Tibial artery (tissue), 4 donors: ENCODE data around the gene SLCO2A1.

ENCODE experiments used
- DNase-seq, 2 donors: peaks; one replicate each; pipeline ENCODE4 v3.0.0-alpha.2; 2019
- H3K27ac ChIP-seq, 2 donors: fragments of 200-600 bp; sonication (generic) in 1 of 2; 1 replicate in 1 of 2; 2 replicates in 1 of 2; pipeline ENCODE4 v1.5.1; 2018 to 2019; ENCODE audit warnings: mild to moderate bottlenecking in 1 of 2
- H3K27me3 ChIP-seq, 2 donors: fragments of 200-600 bp; sonication (generic) in 1 of 2; one replicate each; pipeline versions ENCODE4 v1.5.1 to v1.6.0; 2016 to 2019
- H3K36me3 ChIP-seq, 3 donors: fragments of 200-600 bp; sonication (generic) in 2 of 3; one replicate each; pipeline ENCODE4 v1.5.1; 2016 to 2019; ENCODE audit warnings: mild to moderate bottlenecking in 2 of 3
- H3K4me1 ChIP-seq, 4 donors: fragments of 200-600 bp; sonication (generic) in 2 of 4; 1 replicate in 3 of 4; 2 replicates in 1 of 4; pipeline ENCODE4 v1.5.1; 2016 to 2019
- H3K4me3 ChIP-seq, 2 donors: fragments of 200-600 bp; sonication (generic) in 1 of 2; 1 replicate in 1 of 2; 2 replicates in 1 of 2; pipeline ENCODE4 v1.5.1; 2018 to 2019; ENCODE audit warnings: mild to moderate bottlenecking in 2 of 2
- H3K9me3 ChIP-seq, 3 donors: fragments of 200-600 bp; sonication (generic) in 1 of 3; one replicate each; pipeline ENCODE4 v1.5.1; 2016 to 2019
- intact Hi-C: fragments of 100-400 bp; cut with DNase I; formaldehyde crosslinking; loops from one replicate; pipeline ENCODE4 v1.15.0; 2023; ENCODE audit warnings: low total_unique reads
- TF ChIP-seq, protein P1 (sequence below), 2 experiments: fragments of 200-600 bp in 1 of 2; fragments of 450-650 bp in 1 of 2; IDR thresholded peaks; one replicate each; pipeline ENCODE4 v1.5.1; 2017 to 2019; ENCODE audit warnings: antibody characterized with exemption in 2 of 2, mild to moderate bottlenecking in 1 of 2, moderate library complexity in 1 of 2

The SLCO2A1 gene

DNA sequence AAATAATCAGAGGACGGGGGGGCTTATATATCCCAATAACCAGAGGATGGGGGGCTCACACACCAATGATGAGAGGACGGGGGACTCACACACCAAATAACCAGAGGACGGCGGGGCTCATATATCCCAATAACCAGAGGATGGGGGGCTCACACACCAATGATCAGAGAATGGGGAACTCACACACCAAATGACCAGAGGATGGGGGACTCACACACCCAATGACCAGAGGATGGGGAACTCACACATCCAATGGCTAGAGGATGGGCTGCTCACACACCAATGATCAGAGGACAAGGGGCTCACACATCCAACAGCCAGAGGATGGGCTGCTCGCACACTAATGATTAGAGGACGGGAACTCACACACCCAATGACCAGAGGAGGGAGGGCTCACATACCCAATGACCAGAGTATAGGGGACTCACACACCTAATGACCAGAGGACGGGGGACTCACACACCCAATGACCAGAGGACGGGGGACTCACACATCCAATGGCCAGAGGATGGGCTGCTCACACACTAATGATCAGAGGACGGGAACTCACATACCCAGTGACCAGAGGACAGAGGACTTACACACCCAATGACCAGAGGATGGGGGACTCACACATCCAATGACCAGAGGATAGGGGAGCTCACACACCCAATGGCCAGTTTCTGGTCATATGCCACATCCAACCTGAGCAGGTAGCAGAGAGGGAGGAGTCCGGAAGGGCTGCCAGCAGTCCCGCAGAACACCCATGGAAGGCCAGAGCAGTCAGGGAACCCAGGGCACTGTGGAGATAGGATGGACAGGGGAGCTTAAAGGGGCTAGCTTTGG is 144.6 kb downstream of the SLCO2A1 start:
- intact Hi-C loops = no loop called here
- TF ChIP-seq, protein P1, sequence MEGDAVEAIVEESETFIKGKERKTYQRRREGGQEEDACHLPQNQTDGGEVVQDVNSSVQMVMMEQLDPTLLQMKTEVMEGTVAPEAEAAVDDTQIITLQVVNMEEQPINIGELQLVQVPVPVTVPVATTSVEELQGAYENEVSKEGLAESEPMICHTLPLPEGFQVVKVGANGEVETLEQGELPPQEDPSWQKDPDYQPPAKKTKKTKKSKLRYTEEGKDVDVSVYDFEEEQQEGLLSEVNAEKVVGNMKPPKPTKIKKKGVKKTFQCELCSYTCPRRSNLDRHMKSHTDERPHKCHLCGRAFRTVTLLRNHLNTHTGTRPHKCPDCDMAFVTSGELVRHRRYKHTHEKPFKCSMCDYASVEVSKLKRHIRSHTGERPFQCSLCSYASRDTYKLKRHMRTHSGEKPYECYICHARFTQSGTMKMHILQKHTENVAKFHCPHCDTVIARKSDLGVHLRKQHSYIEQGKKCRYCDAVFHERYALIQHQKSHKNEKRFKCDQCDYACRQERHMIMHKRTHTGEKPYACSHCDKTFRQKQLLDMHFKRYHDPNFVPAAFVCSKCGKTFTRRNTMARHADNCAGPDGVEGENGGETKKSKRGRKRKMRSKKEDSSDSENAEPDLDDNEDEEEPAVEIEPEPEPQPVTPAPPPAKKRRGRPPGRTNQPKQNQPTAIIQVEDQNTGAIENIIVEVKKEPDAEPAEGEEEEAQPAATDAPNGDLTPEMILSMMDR (IDR thresholded peaks at IDR 0.05) = no peak

DNA sequence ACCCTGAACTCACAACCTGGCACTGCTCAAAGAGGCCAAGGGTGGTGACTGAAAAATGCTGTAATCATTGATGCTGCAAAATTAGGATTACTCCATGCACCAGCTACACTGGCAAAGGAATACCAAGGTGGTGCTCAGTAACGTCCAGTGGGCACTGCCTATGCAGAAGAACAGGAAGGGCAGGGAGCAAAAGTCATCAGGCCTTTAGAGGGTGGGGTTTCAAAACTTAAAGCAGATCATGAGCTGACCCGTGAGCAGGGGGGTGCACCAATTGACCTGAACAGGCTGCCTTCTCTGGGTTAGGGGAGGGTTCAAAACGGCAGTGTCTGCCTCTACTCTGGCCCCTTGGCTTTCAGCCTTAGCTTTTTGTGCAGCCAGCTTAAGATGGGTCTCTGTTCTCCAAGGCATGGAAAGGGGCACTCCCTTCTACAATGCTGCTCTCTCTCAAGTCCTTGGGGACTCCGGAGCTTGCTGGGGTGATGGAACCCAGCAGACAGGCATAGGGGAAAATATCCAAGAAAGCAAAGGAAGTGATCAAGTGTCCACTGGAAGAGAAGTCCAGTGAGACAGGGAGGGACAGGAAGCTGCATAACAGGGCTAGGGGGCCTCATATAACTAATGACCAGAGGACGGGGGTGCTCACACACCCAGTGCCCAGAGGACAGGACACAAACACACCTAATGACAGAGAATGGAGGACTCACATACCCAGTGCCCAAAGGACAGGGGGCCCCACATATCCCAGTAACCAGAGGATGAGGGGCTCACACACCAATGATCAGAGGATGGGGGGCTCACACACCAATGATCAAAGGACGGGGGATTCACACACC is 145.5 kb downstream of the SLCO2A1 start:
- Histone ChIP-seq H3K4me1 (peaks cover 0 to 9% (median 0%) of the 10 kb centered on the region in 4 donors), H3K27me3 (no peaks in the 10 kb centered on the region), H3K27ac (no peak overlapping the region), H3K9me3 (no peaks in the 10 kb centered on the region), H3K4me3 (no peak overlapping the region), H3K36me3 (no peaks in the 10 kb centered on the region)
- intact Hi-C loops = no loop called here
- DNase-seq = no peak
- TF ChIP-seq, protein P1 (IDR thresholded peaks at IDR 0.05) = no peak

More for the DNA sequence above, 144.6 kb downstream of the SLCO2A1 start:
- no peak for DNase-seq
- H3K4me3 ChIP-seq = no peak overlapping the region
- no peak overlapping the region for H3K27ac ChIP-seq
- no peaks in the 10 kb centered on the region for H3K9me3 ChIP-seq
- no peaks in the 10 kb centered on the region for H3K27me3 ChIP-seq
- peaks cover 0 to 9% (median 0%) of the 10 kb centered on the region in 4 donors for H3K4me1 ChIP-seq
- no peaks in the 10 kb centered on the region for H3K36me3 ChIP-seq

DNA sequence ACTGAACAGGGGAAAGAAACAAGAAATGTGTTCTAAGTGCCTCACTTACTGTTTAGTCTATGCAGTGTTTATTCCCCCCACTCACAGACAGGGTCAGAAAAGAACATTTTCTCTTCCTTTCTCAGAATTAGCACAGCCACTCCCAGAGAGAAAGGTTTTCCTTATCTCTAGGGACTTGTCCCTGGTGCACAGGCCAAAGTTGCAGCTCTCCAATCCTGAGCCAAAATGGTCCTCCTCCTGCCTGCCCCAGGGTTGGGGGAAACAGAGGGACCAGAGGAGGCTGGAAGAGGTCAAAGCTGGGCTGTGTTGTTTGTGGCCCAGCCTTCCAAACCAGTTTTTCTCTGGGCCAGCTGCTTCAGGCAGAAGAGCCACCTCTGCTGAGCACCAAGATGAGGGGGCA is 146.1 kb downstream of the SLCO2A1 start:
- Histone ChIP-seq H3K4me3 (no peak overlapping the region), H3K9me3 (peaks cover 0 to 3% (median 0%) of the 10 kb centered on the region in 3 donors), H3K36me3 (no peaks in the 10 kb centered on the region), H3K27ac (no peak overlapping the region), H3K27me3 (no peaks in the 10 kb centered on the region), H3K4me1 (peaks cover 0 to 9% (median 0%) of the 10 kb centered on the region in 4 donors)
- intact Hi-C loops = no loop called here
- DNase-seq = no peak
- TF ChIP-seq, protein P1 (IDR thresholded peaks at IDR 0.05) = no peak

DNA sequence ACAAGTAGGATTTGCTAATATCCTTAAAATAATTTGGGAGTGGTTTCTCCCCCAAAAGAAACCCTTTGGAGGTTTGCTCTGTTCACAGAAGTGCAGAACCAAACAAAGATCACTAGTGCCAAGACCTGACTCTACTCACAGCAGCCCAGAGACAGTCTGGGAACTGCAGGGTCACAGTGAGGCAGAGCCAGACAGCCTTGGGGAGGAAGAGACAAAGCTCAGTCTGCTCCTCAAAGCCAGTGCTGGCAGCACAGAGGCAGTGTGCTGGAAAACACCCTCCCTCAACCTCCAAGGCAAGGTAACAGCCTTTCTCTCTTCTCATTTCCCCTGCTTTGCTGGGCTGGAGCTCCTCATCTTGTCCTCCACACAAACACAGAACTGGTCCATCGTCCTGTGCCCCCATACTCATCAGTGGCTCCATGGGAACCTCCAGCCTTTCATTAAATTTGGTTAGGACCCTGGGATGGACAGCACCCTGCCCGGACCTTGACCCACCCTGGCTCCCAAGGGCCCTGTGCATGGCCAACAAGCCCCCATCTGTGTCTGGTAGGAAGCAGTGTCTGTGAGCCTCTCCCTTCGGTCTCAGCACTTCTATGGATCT is 146.6 kb downstream of the SLCO2A1 start:
- no peak for DNase-seq
- intact Hi-C loops = no loop called here
- Histone ChIP-seq H3K27me3 (no peaks in the 10 kb centered on the region), H3K9me3 (peaks cover 0 to 9% (median 4%) of the 10 kb centered on the region in 3 donors), H3K36me3 (no peaks in the 10 kb centered on the region), H3K4me1 (peaks cover 0 to 9% (median 0%) of the 10 kb centered on the region in 4 donors), H3K4me3 (no peak overlapping the region), H3K27ac (no peak overlapping the region)
- TF ChIP-seq, protein P1 (IDR thresholded peaks at IDR 0.05) = no peak

DNA sequence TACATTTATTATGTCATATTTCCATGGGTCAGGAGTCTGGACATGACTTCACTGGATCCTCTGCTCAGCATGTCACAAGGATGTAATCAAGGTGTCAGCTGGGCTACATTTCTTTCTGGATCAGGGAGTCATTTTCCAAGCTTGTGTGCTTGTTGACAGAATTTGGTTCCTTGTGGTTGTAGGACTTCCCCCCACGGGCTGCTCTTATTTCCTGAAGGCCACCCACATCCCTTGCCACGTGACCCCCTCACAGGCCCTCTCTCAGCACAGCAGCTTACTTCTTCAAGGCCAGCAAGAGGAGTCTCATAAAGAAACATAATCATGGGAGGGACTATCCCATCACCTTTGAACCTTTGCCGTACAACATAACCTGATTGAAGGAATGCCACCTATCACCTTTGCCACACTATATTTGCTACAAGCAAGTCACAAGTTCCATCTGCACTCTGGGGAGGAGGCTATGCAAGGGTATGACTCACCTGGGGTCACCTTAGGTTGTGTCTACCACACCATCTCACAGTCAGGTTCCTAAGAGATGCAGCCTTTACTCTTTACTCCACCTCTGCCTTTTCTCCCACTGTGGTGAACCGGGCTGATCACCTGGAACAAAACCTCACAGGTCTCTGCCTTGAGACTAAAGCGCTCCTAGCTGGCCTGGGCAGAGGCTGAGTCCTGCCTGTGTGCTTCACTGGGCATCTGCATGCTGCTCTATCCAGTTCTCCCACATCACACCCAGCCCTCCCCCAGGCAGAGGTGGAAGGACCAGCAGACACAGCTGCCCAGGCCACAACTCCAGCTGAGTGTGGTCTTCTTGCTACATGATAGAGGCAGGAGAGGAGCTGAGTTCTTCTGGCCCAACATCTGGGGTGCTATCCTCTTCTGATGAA is 147.5 kb downstream of the SLCO2A1 start:
- H3K27me3 ChIP-seq = no peaks in the 10 kb centered on the region
- H3K4me1 ChIP-seq = peaks cover 0 to 9% (median 0%) of the 10 kb centered on the region in 4 donors
- no peaks in the 10 kb centered on the region for H3K36me3 ChIP-seq
- intact Hi-C loops = no loop called here
- peaks cover 0 to 12% (median 4%) of the 10 kb centered on the region in 3 donors for H3K9me3 ChIP-seq
- H3K27ac ChIP-seq = no peak overlapping the region
- no peak for DNase-seq
- TF ChIP-seq, protein P1 (IDR thresholded peaks at IDR 0.05) = no peak
- H3K4me3 ChIP-seq = no peak overlapping the region
